Ovary (tissue), 3 donors: ENCODE results near the gene TMEM219.

ENCODE experiments used
- CTCF ChIP-seq, 3 donors: fragments of 450-650 bp in 2 of 3; fragments of 200-600 bp in 1 of 3; IDR thresholded peaks; one replicate each; pipeline versions ENCODE4 v1.5.1 to v1.8.0; 2016 to 2022; ENCODE audit warnings: antibody characterized with exemption in 3 of 3, mild to moderate bottlenecking in 1 of 3
- EP300 ChIP-seq: sonication (generic); formaldehyde crosslinking; IDR thresholded peaks from one replicate; pipeline ENCODE4 v1.6.1; 2017; ENCODE audit warnings: antibody characterized with exemption
- POLR2A ChIP-seq: fragments of 450-650 bp; IDR thresholded peaks from one replicate; pipeline ENCODE4 v1.6.1; 2017; ENCODE audit warnings: antibody characterized with exemption, mild to moderate bottlenecking, moderate library complexity
- donor health status: DM: no; HTN: no; CAD: no.

GRCh38 chr16:30009085-30009862 is 47.4 kb downstream of the TMEM219 start:
- TF ChIP-seq EP300 (no peak), POLR2A (no peak), CTCF (IDR thresholded peaks at IDR 0.05) (no peak)
